Smooth muscle cell of the coronary artery (primary cell): ENCODE results near the gene NTMT2. TPM values are rescaled to one million over a fixed set of nuclear protein-coding genes. Genes with fewer than 3 reads are reported as not detected.

Source experiments
- total RNA-seq: library from RNA; depleted of rRNA; stranded (reverse); fragments of >200 nt; gene quantifications from 2 replicates; pipeline ENCODE4 v1.2.3, GENCODE V29; 2014; ENCODE audit warnings: low replicate concordance

Gene NTMT2
- not detected in 2 replicates for total RNA-seq

DNA sequence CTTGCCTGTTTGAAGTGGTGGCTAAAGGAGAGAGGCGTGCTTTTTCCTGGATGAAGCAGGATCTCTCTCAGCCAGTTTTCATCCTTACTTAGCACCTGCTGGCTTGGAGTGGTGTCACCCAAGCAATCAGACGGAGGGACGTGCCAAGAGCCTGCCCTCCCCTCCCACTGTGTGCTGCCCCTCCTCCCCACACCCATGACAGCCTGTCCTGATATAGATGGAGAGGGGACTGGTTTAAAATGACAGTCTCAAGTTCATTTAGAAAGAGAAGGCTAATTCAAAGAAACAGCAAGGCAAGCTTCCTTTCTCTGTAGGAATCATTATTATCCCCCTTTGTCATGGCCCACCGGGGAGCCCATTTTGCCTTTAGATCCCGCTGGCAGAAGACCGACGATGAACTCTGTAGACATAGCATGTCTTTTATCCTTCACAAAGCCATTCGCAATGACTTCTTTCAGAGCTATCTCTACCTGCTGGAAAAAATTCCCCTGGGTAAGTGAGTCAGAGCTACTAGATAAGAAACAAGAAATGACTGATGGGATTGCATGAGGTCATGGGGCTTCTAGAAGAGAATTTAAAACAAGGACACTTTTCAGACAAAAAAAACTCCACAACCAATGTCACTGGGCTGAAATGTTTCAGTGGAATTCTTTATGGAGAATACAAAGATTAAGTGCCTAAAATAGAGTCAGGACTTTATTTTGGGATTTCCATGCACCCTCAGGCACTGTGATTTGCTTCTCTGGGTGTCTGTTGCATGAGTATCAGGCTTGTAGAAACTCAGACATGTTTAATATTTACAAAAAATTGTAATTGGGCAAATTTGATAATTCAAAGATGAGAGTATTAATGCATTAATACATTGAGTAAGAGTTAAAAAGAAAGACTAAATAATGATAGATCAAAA is at the start of gene NTMT2:
NTMT2 (plus strand) TSS at position 190 of the 907 bp plus-strand sequence; CDS start at position 339, 149 bp downstream.

Other genes starting within 250 kb of the NTMT2 start
- 20.7 and 29.5 TPM in 2 replicates for gene KIFAP3, start 71.3 kb upstream of the NTMT2 start, total RNA-seq